Measurements from ENCODE around the gene SUCLG2.

SUCLG2 gene

GRCh38 chr3:67649681-67650080 lies 4.7 kb downstream of the SUCLG2 start:
- in situ Hi-C loops (cut with MboI; ENCODE audit: low sequenced_read_pairs), result no loop called here

- in situ Hi-C loops (cut with MboI; ENCODE audit: low sequenced_read_pairs), result no loop called here
These were observed 5.7 kb downstream of the SUCLG2 start for GRCh38 chr3:67648701-67649100.

- in situ Hi-C loops (cut with MboI; ENCODE audit: low sequenced_read_pairs), result no loop called here
These were observed 6.2 kb downstream of the SUCLG2 start for GRCh38 chr3:67648229-67648628.

- in situ Hi-C loops (cut with MboI; ENCODE audit: low sequenced_read_pairs), result no loop called here
These were observed 7.0 kb downstream of the SUCLG2 start for GRCh38 chr3:67647390-67647878.

- in situ Hi-C loops (cut with MboI; ENCODE audit: low sequenced_read_pairs), result no loop called here
These were observed 7.7 kb downstream of the SUCLG2 start for GRCh38 chr3:67646586-67647234.

- in situ Hi-C loops (cut with MboI; ENCODE audit: low sequenced_read_pairs), result no loop called here
These were observed 9.6 kb downstream of the SUCLG2 start for GRCh38 chr3:67644827-67645226.

- in situ Hi-C loops (cut with MboI; ENCODE audit: low sequenced_read_pairs), result no loop called here
These were observed 11.7 kb downstream of the SUCLG2 start for GRCh38 chr3:67642734-67643133.

- in situ Hi-C loops (cut with MboI; ENCODE audit: low sequenced_read_pairs), result no loop called here
These were observed 12.2 kb downstream of the SUCLG2 start for GRCh38 chr3:67642190-67642589.

- in situ Hi-C loops (cut with MboI; ENCODE audit: low sequenced_read_pairs), result no loop called here
These were observed 13.0 kb downstream of the SUCLG2 start for GRCh38 chr3:67641451-67641850.

- in situ Hi-C loops (cut with MboI; ENCODE audit: low sequenced_read_pairs), result no loop called here
These were observed 14.3 kb downstream of the SUCLG2 start for GRCh38 chr3:67640023-67640660.

- in situ Hi-C loops (cut with MboI; ENCODE audit: low sequenced_read_pairs), result no loop called here
These were observed 17.0 kb downstream of the SUCLG2 start for GRCh38 chr3:67637255-67637900.

- in situ Hi-C loops (cut with MboI; ENCODE audit: low sequenced_read_pairs), result no loop called here
These were observed 18.6 kb downstream of the SUCLG2 start for GRCh38 chr3:67635806-67636205.

- in situ Hi-C loops (cut with MboI; ENCODE audit: low sequenced_read_pairs), result no loop called here
These were observed 19.2 kb downstream of the SUCLG2 start for GRCh38 chr3:67635257-67635656.

- in situ Hi-C loops (cut with MboI; ENCODE audit: low sequenced_read_pairs), result no loop called here
These were observed 23.6 kb downstream of the SUCLG2 start for GRCh38 chr3:67630666-67631362.

- in situ Hi-C loops (cut with MboI; ENCODE audit: low sequenced_read_pairs), result no loop called here
These were observed 29.7 kb downstream of the SUCLG2 start for GRCh38 chr3:67624687-67625086.

GRCh38 chr3:67624078-67624477 lies 30.3 kb downstream of the SUCLG2 start:
- in situ Hi-C loops (cut with MboI; ENCODE audit: low sequenced_read_pairs), result no loop called here

GRCh38 chr3:67622652-67623051 lies 31.8 kb downstream of the SUCLG2 start:
- in situ Hi-C loops (cut with MboI; ENCODE audit: low sequenced_read_pairs), result no loop called here

GRCh38 chr3:67620869-67621268 lies 33.5 kb downstream of the SUCLG2 start:
- in situ Hi-C loops (cut with MboI; ENCODE audit: low sequenced_read_pairs), result no loop called here

GRCh38 chr3:67619991-67620390 lies 34.4 kb downstream of the SUCLG2 start:
- in situ Hi-C loops (cut with MboI; ENCODE audit: low sequenced_read_pairs), result no loop called here

GRCh38 chr3:67617518-67617917 lies 36.9 kb downstream of the SUCLG2 start:
- in situ Hi-C loops (cut with MboI; ENCODE audit: low sequenced_read_pairs), result no loop called here

- in situ Hi-C loops (cut with MboI; ENCODE audit: low sequenced_read_pairs), result no loop called here
These were observed 38.4 kb downstream of the SUCLG2 start for GRCh38 chr3:67616046-67616445.

GRCh38 chr3:67614195-67614594 lies 40.2 kb downstream of the SUCLG2 start:
- in situ Hi-C loops (cut with MboI; ENCODE audit: low sequenced_read_pairs), result no loop called here

Measured in HL-60/S4 treated with phorbol 12-myristate 13-acetate at 8.2 ng/mL for 4 days and 3 days (cell line).